Hepatocyte (in vitro differentiated cells): ENCODE results near the gene TRPM2. TPM values are rescaled to one million over a fixed set of nuclear protein-coding genes. Genes with fewer than 3 reads are reported as not detected.

Experiments used
- DNase-seq: peaks from one replicate; pipeline ENCODE4 v3.0.0-alpha.2; 2016; ENCODE audit warnings: low spot score
- H2AFZ ChIP-seq: fragments of 200-600 bp; sonication (generic); 2 replicates; pipeline ENCODE4 v1.6.0; 2016; ENCODE audit warnings: antibody characterized with exemption, mild to moderate bottlenecking
- H3K27ac ChIP-seq: fragments of 200-600 bp; sonication (generic); 2 replicates; pipeline ENCODE4 v1.5.1; 2016; ENCODE audit warnings: mild to moderate bottlenecking
- H3K27me3 ChIP-seq: fragments of 200-600 bp; sonication (generic); 2 replicates; pipeline ENCODE4 v1.6.1; 2016
- H3K36me3 ChIP-seq: fragments of 200-600 bp; sonication (generic); replicated peaks from 2 replicates; pipeline ENCODE4 v1.5.1; 2016; ENCODE audit warnings: low read depth; ENCODE audit not compliant: insufficient read depth
- H3K4me1 ChIP-seq: fragments of 200-600 bp; sonication (generic); 2 replicates; pipeline ENCODE4 v1.5.1; 2016; ENCODE audit warnings: mild to moderate bottlenecking, moderate library complexity; ENCODE audit not compliant: insufficient read depth
- H3K4me2 ChIP-seq: fragments of 200-600 bp; sonication (generic); 2 replicates; pipeline ENCODE4 v1.6.0; 2016
- H3K4me3 ChIP-seq: fragments of 200-600 bp; sonication (generic); 2 replicates; pipeline ENCODE4 v1.5.1; 2016; ENCODE audit warnings: mild to moderate bottlenecking
- H3K79me2 ChIP-seq: fragments of 200-600 bp; sonication (generic); 2 replicates; pipeline ENCODE4 v1.6.0; 2017; ENCODE audit warnings: mild to moderate bottlenecking
- H3K9me2 ChIP-seq: fragments of 200-600 bp; sonication (generic); replicated peaks from 2 replicates; pipeline ENCODE4 v1.6.0; 2017; ENCODE audit warnings: mild to moderate bottlenecking; ENCODE audit not compliant: insufficient read depth
- H3K9me3 ChIP-seq: fragments of 200-600 bp; sonication (generic); 2 replicates; pipeline ENCODE4 v1.5.1; 2016; ENCODE audit warnings: low read depth, mild to moderate bottlenecking
- H4K20me1 ChIP-seq: fragments of 200-600 bp; sonication (generic); 2 replicates; pipeline ENCODE4 v1.6.0; 2016; ENCODE audit warnings: mild to moderate bottlenecking; ENCODE audit not compliant: insufficient read depth, poor library complexity, severe bottlenecking
- CTCF ChIP-seq: fragments of 200-600 bp; sonication (generic); IDR thresholded peaks from 2 replicates; pipeline ENCODE4 v1.5.1; 2016; ENCODE audit warnings: antibody characterized with exemption, mild to moderate bottlenecking; ENCODE audit not compliant: poor library complexity
- EZH2 ChIP-seq: fragments of 200-600 bp; sonication (generic); IDR thresholded peaks from 2 replicates; pipeline ENCODE4 v1.6.1; 2016; ENCODE audit warnings: antibody characterized with exemption, mild to moderate bottlenecking, borderline replicate concordance
- EZH2phosphoT487 ChIP-seq: fragments of 200-600 bp; sonication (generic); IDR thresholded peaks from one replicate; pipeline ENCODE4 v1.6.1; 2018; ENCODE audit warnings: antibody characterized with exemption, mild to moderate bottlenecking, low read depth, moderate library complexity; ENCODE audit not compliant: unreplicated experiment, severe bottlenecking
- WGBS: methylation state at CpG from one replicate; pipeline ENCODE4 v1.1.6; 2016; ENCODE audit warnings: low lambda C conversion rate; ENCODE audit errors: missing lambda C conversion rate; 5-methylcytosine and 5-hydroxymethylcytosine counted together
- polyA plus RNA-seq: library from polyadenylated mRNA; unstranded; fragments of >200 nt; fragmentation: Nextera tagmentation; extraction: Ambion mirVana; gene quantifications from 2 replicates; pipeline ENCODE4 v1.2.1, GENCODE V29; 2016
- total RNA-seq: library from RNA; depleted of rRNA; stranded (reverse); fragments of >200 nt; gene quantifications from 2 replicates; pipeline ENCODE4 v1.2.3, GENCODE V29; 2014

TRPM2 gene
- total and polyA plus RNA-seq, 2 experiments from 2014 or later = 0.25 to 0.50 TPM

DNA sequence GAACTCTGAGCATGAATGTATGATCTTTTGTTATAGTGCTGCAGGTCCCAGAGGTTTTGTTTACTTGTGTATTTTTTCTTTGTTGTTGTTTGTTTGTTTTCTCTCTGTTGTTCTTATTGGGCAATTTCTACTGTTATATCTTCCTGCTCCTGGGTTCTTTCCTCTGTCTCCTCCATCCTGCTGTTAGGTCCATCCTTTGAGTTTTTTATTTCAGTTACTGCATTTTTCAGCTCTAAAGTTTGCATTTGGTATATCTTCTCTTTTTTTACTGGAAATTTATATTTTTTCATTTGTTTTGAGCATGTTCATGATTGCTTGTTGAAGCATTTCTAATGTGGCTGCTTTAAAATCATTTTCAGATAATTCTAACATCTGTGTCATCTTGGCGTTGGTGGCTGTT is 9.9 kb downstream of the TRPM2 start:
- Histone ChIP-seq H4K20me1 (no peaks in the 10 kb centered on the region), H3K4me3 (no peak overlapping the region), H3K36me3 (no peaks in the 10 kb centered on the region), H3K9me2 (no peaks in the 10 kb centered on the region), H3K79me2 (no peaks in the 10 kb centered on the region), H3K9me3 (no peaks in the 10 kb centered on the region), H3K27me3 (no peaks in the 10 kb centered on the region), H3K4me1 (no peaks in the 10 kb centered on the region), H3K4me2 (no peak overlapping the region), H3K27ac (no peak overlapping the region), H2AFZ (no peak overlapping the region)
- no peak for TF ChIP-seq EZH2phosphoT487
- no peak for TF ChIP-seq EZH2
- no peak for TF ChIP-seq CTCF
- no peak for DNase-seq
- WGBS = 83% methylated on average over 1 of the region's 1 CpG

DNA sequence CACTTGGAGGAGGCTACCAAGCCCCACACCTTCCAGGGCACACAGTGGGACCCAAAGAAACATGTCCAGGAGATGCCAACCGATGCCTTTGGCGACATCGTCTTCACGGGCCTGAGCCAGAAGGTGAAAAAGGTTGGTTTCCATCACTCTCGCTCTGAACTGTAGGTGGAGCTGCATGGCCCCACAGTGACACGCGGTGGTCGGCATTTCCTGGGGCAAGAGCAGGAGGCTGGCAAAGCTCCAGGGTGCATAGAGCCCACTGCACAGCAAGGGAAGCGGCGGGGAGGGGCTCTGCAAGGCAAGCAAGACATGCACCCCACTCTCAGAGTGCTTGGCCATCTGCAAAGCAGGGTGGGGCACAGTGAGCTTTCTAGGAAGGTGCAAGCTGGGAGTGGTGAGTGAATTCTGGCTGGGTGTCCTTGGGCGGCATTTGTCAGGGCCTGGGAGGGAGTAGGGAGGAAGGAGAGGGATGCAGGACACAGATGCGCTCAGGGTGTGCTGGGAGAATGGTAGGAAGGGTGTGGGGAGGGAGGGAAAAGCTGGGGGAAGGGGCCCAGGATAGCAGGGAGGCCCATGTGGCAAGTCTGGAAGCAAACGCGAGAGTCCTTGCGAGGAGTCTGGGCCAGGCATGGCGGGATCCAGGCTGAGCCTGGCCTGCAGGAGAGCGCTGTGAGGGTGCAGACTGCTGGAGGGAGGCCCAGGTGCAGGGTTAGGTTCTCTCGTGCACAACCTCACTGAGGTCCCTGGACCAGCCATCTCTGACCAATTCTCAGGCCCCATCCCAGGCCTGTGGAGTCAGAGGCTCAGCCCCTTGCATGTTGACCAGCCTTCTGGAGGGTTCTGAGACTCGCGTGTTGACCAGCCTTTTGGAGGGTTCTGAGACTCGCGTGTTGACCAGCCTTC is 11.0 kb downstream of the TRPM2 start:
- no peak overlapping the region for H3K4me3 ChIP-seq
- no peak for DNase-seq
- no peak overlapping the region for H2AFZ ChIP-seq
- H3K9me2 ChIP-seq = no peaks in the 10 kb centered on the region
- H3K79me2 ChIP-seq = no peaks in the 10 kb centered on the region
- H3K27ac ChIP-seq = no peak overlapping the region
- no peaks in the 10 kb centered on the region for H3K4me1 ChIP-seq
- no peak overlapping the region for H3K4me2 ChIP-seq
- no peaks in the 10 kb centered on the region for H4K20me1 ChIP-seq
- no peaks in the 10 kb centered on the region for H3K9me3 ChIP-seq
- H3K27me3 ChIP-seq = peaks cover 4% of the 10 kb centered on the region
- TF ChIP-seq EZH2phosphoT487 (no peak), EZH2 (no peak), CTCF (no peak)
- no peaks in the 10 kb centered on the region for H3K36me3 ChIP-seq
- WGBS = 78% methylated on average over 17 of the region's 22 CpGs

DNA sequence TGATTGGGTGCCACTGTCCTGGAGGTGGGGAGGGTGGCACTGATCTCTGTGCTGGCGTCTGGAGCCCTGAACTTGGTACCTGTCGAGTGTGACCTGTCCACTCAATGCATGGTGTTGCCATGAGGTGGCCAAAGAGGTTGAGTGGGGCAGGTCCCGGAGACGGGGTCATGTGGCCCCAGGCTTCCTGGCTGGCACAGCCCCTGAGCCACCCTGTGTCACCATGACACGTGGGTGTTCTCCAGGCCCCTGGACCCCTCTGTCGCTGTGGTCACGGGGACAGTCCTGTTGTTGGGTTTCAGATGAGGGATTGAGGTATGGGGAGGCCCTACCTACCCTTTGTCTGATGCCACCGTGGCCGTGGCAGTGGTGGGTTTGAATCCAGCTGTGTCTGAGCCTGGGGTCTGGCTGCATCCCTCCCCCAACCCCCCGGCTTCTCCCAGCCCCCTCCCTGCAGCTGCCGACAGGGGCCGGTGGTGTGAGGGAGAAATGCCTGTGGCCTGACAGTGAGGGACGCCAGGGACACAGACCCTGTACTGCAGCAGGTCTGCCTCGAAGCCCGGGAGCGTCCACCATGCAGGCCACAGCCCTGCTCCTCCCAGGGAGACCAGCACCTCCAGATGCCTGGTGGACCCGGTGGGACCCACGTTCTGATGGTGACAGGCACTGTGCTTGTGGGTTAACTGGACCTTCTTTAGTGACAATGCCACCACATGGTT is 12.0 kb downstream of the TRPM2 start:
- H3K36me3 ChIP-seq = no peaks in the 10 kb centered on the region
- no peak overlapping the region for H3K4me2 ChIP-seq
- WGBS = 93% methylated on average over 16 of the region's 18 CpGs
- H2AFZ ChIP-seq = no peak overlapping the region
- H3K4me1 ChIP-seq = no peaks in the 10 kb centered on the region
- no peak for TF ChIP-seq EZH2
- no peak for TF ChIP-seq EZH2phosphoT487
- no peak for TF ChIP-seq CTCF
- no peak overlapping the region for H3K4me3 ChIP-seq
- H3K79me2 ChIP-seq = no peaks in the 10 kb centered on the region
- no peaks in the 10 kb centered on the region for H3K9me3 ChIP-seq
- DNase-seq = no peak
- no peaks in the 10 kb centered on the region for H3K9me2 ChIP-seq
- H3K27me3 ChIP-seq = peaks cover 4% of the 10 kb centered on the region
- H4K20me1 ChIP-seq = no peaks in the 10 kb centered on the region
- H3K27ac ChIP-seq = no peak overlapping the region
